Heart left ventricle (tissue), 16 donors: ENCODE data around the gene NABP2. TPM values are rescaled to one million over a fixed set of nuclear protein-coding genes. Genes with fewer than 3 reads are reported as not detected.

Experiments
- ATAC-seq, 4 donors: fragments of 200-7000 bp; cut with Tn5 transposase; one replicate each; pipeline ENCODE4 v1.9.1; 2020 to 2022; ENCODE audit warnings: moderate library complexity in 4 of 4, mild to moderate bottlenecking in 3 of 4, moderate number of reproducible peaks in 1 of 4
- DNase-seq, 5 donors: peaks; one replicate each; pipeline ENCODE4 v3.0.0-alpha.2; 2020
- H3K27ac ChIP-seq, 12 donors: fragments of 200-600 bp; sonication (generic) in 4 of 12; one replicate each; pipeline versions ENCODE4 v1.5.0 to v1.8.0; 2016 to 2022; ENCODE audit warnings: mild to moderate bottlenecking in 2 of 12
- H3K27me3 ChIP-seq, 9 donors: fragments of 200-600 bp; sonication (generic) in 2 of 9; one replicate each; pipeline versions ENCODE4 v1.5.1 to v1.8.0; 2016 to 2022; ENCODE audit warnings: mild to moderate bottlenecking in 3 of 9
- H3K36me3 ChIP-seq, 9 donors: fragments of 200-600 bp; sonication (generic) in 2 of 9; one replicate each; pipeline versions ENCODE4 v1.5.0 to v1.8.0; 2018 to 2022; ENCODE audit warnings: mild to moderate bottlenecking in 2 of 9
- H3K4me1 ChIP-seq, 12 donors: fragments of 200-600 bp; sonication (generic) in 4 of 12; one replicate each; pipeline versions ENCODE4 v1.5.0 to v1.8.0; 2016 to 2022; ENCODE audit warnings: mild to moderate bottlenecking in 3 of 12
- H3K4me3 ChIP-seq, 12 donors: fragments of 200-600 bp; sonication (generic) in 4 of 12; one replicate each; pipeline versions ENCODE4 v1.5.0 to v1.8.0; 2017 to 2022; ENCODE audit warnings: mild to moderate bottlenecking in 9 of 12, moderate library complexity in 4 of 12
- H3K9me3 ChIP-seq, 12 donors: fragments of 200-600 bp; sonication (generic) in 4 of 12; one replicate each; pipeline versions ENCODE4 v1.5.0 to v1.8.0; 2016 to 2022; ENCODE audit warnings: mild to moderate bottlenecking in 1 of 12
- CTCF ChIP-seq, 12 donors: fragments of 200-600 bp; sonication (generic) in 4 of 12; IDR thresholded peaks; one replicate each; pipeline versions ENCODE4 v1.5.0 to v1.8.0; 2018 to 2022; ENCODE audit warnings: antibody characterized with exemption in 12 of 12, mild to moderate bottlenecking in 5 of 12
- POLR2A ChIP-seq, 2 donors: fragments of 450-650 bp; IDR thresholded peaks; one replicate each; pipeline ENCODE4 v1.6.1; 2017; ENCODE audit warnings: antibody characterized with exemption in 2 of 2, mild to moderate bottlenecking in 2 of 2, moderate library complexity in 2 of 2
- WGBS, 4 donors: extraction: QIAGEN DNeasy Blood & Tissue Kit in 2 of 4; methylation state at CpG; one replicate each; pipeline versions ENCODE4 v1.1.5 to v1.1.7; 2013 to 2018; 5-methylcytosine and 5-hydroxymethylcytosine counted together
- intact Hi-C, 10 donors: fragments of 100-400 bp; cut with DNase I; formaldehyde crosslinking; loops; one replicate each; pipeline versions ENCODE4 v1.11.1 to v1.14.2; 2022
- polyA plus RNA-seq, 2 donors: library from polyadenylated mRNA; stranded (reverse); fragments of 200-250 nt; gene quantifications; one replicate each; pipeline ENCODE4 v1.2.3, GENCODE V29; 2013
- total RNA-seq, 9 donors: library from RNA; depleted of rRNA in 2 of 9; stranded (reverse); fragments of >200 nt in 2 of 9; fragmentation: NEBNext Ultra II Directional in 3 of 9; extraction: Animal tissue kit (Norgen Biotek cat#: 25700) in 3 of 9; gene quantifications; one replicate each; pipeline versions ENCODE4 v1.1.0 to v1.2.4, GENCODE V29; 2016 to 2023
- donor health status: ischemic (EF 13 %, LVEDD 7.1; RV severe dilation, severe dysfunction).
- donor health status: healthy with polysubstance abuse.
- donor health status: DM: no; HTN: yes; CAD: no.
- donor health status: DM: no; HTN: no; CAD: no.
- donor health status: ischemic (EF 25% LVEDD 6.9; RV normal size, moderate dysfunction).
- donor health status: ischemic (EF 25% LVEDD 5.7; RV mildly dilated, moderate dysfunction).
- donor health status: healthy.
- donor health status: DM: yes; HTN: yes; CAD: no.
- donor health status: ischemic (EF 35%, LVEDD 5.7; RV mildly dilated, moderate dysfunction).
- donor health status: nonischemic (EF 11% LVEDD 7.7; RV severe dilation, severe dysfunction).
- donor health status: DM: yes; HTN: yes; CAD: no.
- donor health status: PGD.
- donor health status: ischemic (EF 29% LVEDD 5.4; RV normal size, mild dysfunction).
- donor health status: nonischemic (EF 23%, LVEDD 6.1; RV moderate dilation, normal function).

The NABP2 gene
- total and polyA plus RNA-seq, 11 donors: 14.8 to 30.1 (median 20.7) TPM

GRCh38 chr12:56212361-56212760 is 11.8 kb upstream of the NABP2 start:
- Histone ChIP-seq H3K4me1 (no peaks in the 10 kb centered on the region), H3K27ac (no peak overlapping the region), H3K36me3 (peaks cover 3 to 100% (median 94%) of the 10 kb centered on the region in 9 donors), H3K4me3 (no peak overlapping the region), H3K27me3 (no peaks in the 10 kb centered on the region), H3K9me3 (no peaks in the 10 kb centered on the region)
- TF ChIP-seq CTCF (IDR thresholded peaks at IDR 0.05) (no peak), POLR2A (IDR thresholded peaks at IDR 0.05) (no peak)
- ATAC-seq (no peak), DNase-seq (no peak)
- WGBS, 4 donors: 75 to 91% (median 77%) methylated on average over 1 of the region's 1 CpG
- intact Hi-C loops: no loop called here

- H3K36me3 ChIP-seq: peaks cover 3 to 88% (median 82%) of the 10 kb centered on the region in 9 donors
- WGBS, 4 donors: 87 to 97% (median 91%) methylated on average over 5 of the region's 5 CpGs
- H3K27me3 ChIP-seq: no peaks in the 10 kb centered on the region
- intact Hi-C loops: no loop called here
- no peaks in the 10 kb centered on the region for H3K9me3 ChIP-seq
- H3K4me1 ChIP-seq: peaks cover 0 to 4% (median under 1%) of the 10 kb centered on the region in 12 donors
- no peak for ATAC-seq
- H3K4me3 ChIP-seq: no peak overlapping the region
- TF ChIP-seq POLR2A (IDR thresholded peaks at IDR 0.05) (no peak), CTCF (IDR thresholded peaks at IDR 0.05) (no peak)
- no peak for DNase-seq
- no peak overlapping the region for H3K27ac ChIP-seq
These were observed 10.3 kb upstream of the NABP2 start for GRCh38 chr12:56213878-56214277.

- H3K4me3 ChIP-seq: no peak overlapping the region
- H3K27ac ChIP-seq: peak overlapping the region in 1 of 12 donors; percentile 17
- WGBS, 4 donors: 83 to 89% (median 87%) methylated on average over 3 of the region's 3 CpGs
- intact Hi-C loops: no loop called here
- H3K27me3 ChIP-seq: no peaks in the 10 kb centered on the region
- H3K9me3 ChIP-seq: no peaks in the 10 kb centered on the region
- H3K4me1 ChIP-seq: peaks cover 0 to 26% (median 18%) of the 10 kb centered on the region in 12 donors
- no peak for ATAC-seq
- peaks cover 0 to 62% (median 56%) of the 10 kb centered on the region in 9 donors for H3K36me3 ChIP-seq
- no peak for DNase-seq
- no peak for TF ChIP-seq CTCF (IDR thresholded peaks at IDR 0.05)
- no peak for TF ChIP-seq POLR2A (IDR thresholded peaks at IDR 0.05)
These were observed 7.7 kb upstream of the NABP2 start for GRCh38 chr12:56216461-56216860.

GRCh38 chr12:56219840-56220239 is 4.3 kb upstream of the NABP2 start:
- no peaks in the 10 kb centered on the region for H3K27me3 ChIP-seq
- peak overlapping the region in 4 of 12 donors; percentile 64 to 89 (median 80) for H3K4me3 ChIP-seq
- intact Hi-C loops: loop anchor here in 6 of 10 donors (5.0 to 10.0 kb wide), 4 partner anchors 33 to 245 kb away; partner anchors contain the start of genes ANKRD52 (in 4 of the 6), ESYT1 (in 1 of the 6), SMARCC2 (in 1 of the 6) and SPRYD4 (in 1 of the 6)
- ATAC-seq (no peak), DNase-seq (no peak)
- H3K9me3 ChIP-seq: no peaks in the 10 kb centered on the region
- TF ChIP-seq CTCF (IDR thresholded peaks at IDR 0.05) (no peak), POLR2A (IDR thresholded peaks at IDR 0.05) (no peak)
- WGBS, 4 donors: 91 to 92% (median 92%) methylated on average over 9 of the region's 9 CpGs
- peaks cover 8 to 50% (median 39%) of the 10 kb centered on the region in 12 donors for H3K4me1 ChIP-seq
- H3K27ac ChIP-seq: peak overlapping the region in 9 of 12 donors; percentile 89 to 99 (median 97)
- peaks cover 0 to 28% (median 23%) of the 10 kb centered on the region in 9 donors for H3K36me3 ChIP-seq
